HEK293 (cell line): ENCODE results near the gene TMEM127.
A peak's percentile ranks its signal among the peaks of the same experiment; 100 is the strongest.

Experiments used
- CTCF ChIA-PET: fragments of 350-600 bp; formaldehyde crosslinking; extraction: SDS; loops from one replicate; lab custom pipeline; 2021; ENCODE audit warnings: antibody characterized with exemption; lab: Yijun Ruan, JAX
- POLR2A ChIA-PET: fragments of 300-600 bp; formaldehyde crosslinking; extraction: SDS; loops from one replicate; lab custom pipeline; 2020; ENCODE audit warnings: antibody characterized with exemption, inconsistent platforms; lab: Yijun Ruan, JAX
- H3K27ac ChIP-seq: fragments of 200-500 bp; sonication (Bioruptor generic); 2 replicates; pipeline ENCODE4 v1.5.1; 2014; ENCODE audit warnings: low read depth, low read length, control low read depth, inconsistent platforms; ENCODE audit errors: extremely low read depth
- H3K36me3 ChIP-seq, 2 experiments: fragments of 200-500 bp in 1 of 2; sonication (Bioruptor generic) in 1 of 2; 1 replicate in 1 of 2; 2 replicates in 1 of 2; pipeline ENCODE4 v1.5.1; 2014 to 2017; ENCODE audit warnings: inconsistent platforms in 2 of 2, low read length in 2 of 2; ENCODE audit not compliant: control insufficient read depth in 2 of 2, insufficient read depth in 1 of 2
- H3K4me1 ChIP-seq: fragments of 200-500 bp; sonication (Bioruptor generic); 2 replicates; pipeline ENCODE4 v1.5.1; 2014; ENCODE audit warnings: mild to moderate bottlenecking, low read length, inconsistent platforms; ENCODE audit not compliant: control insufficient read depth, insufficient read depth
- H3K4me3 ChIP-seq: 2 replicates; pipeline ENCODE4 v1.5.1; 2011; ENCODE audit warnings: low read depth, mild to moderate bottlenecking, control low read depth, low read length, moderate library complexity
- H3K9me3 ChIP-seq: fragments of 200-500 bp; sonication (Bioruptor generic); 2 replicates; pipeline ENCODE4 v1.5.1; 2014; ENCODE audit warnings: low read depth, low read length, inconsistent platforms; ENCODE audit not compliant: control insufficient read depth, insufficient read depth
- BCL11B ChIP-seq: fragments of 450-650 bp; formaldehyde crosslinking; IDR thresholded peaks from 2 replicates; pipeline ENCODE4 v1.5.1; 2016; ENCODE audit warnings: low read depth, missing biosample characterization, missing genetic modification characterization
- GLI2 ChIP-seq: fragments of 450-650 bp; formaldehyde crosslinking; IDR thresholded peaks from 2 replicates; pipeline ENCODE4; 2017; ENCODE audit warnings: missing biosample characterization, missing genetic modification characterization, low read depth, borderline replicate concordance
- GLIS2 ChIP-seq: fragments of 450-650 bp; formaldehyde crosslinking; IDR thresholded peaks from 2 replicates; pipeline ENCODE4 v1.5.1; 2016; ENCODE audit warnings: missing biosample characterization, missing genetic modification characterization
- KLF10 ChIP-seq: fragments of 450-650 bp; IDR thresholded peaks from 2 replicates; pipeline ENCODE4 v1.5.1; 2018; ENCODE audit warnings: missing biosample characterization, mild to moderate bottlenecking, missing genetic modification characterization
- PRDM2 ChIP-seq: fragments of 450-650 bp; formaldehyde crosslinking; IDR thresholded peaks from 2 replicates; pipeline ENCODE4 v1.5.1; 2016; ENCODE audit warnings: missing biosample characterization, missing genetic modification characterization, borderline replicate concordance
- TCF7L2 ChIP-seq: IDR thresholded peaks from 2 replicates; pipeline ENCODE4 v1.6.1; 2011; ENCODE audit warnings: low read depth, mild to moderate bottlenecking, inconsistent platforms, low read length, moderate library complexity, borderline replicate concordance
- ZBTB20 ChIP-seq: fragments of 450-650 bp; formaldehyde crosslinking; IDR thresholded peaks from 2 replicates; pipeline ENCODE4 v1.5.1; 2016; ENCODE audit warnings: missing biosample characterization, missing genetic modification characterization
- ZBTB7A ChIP-seq: fragments of 450-650 bp; formaldehyde crosslinking; IDR thresholded peaks from 2 replicates; pipeline ENCODE4 v1.5.1; 2016; ENCODE audit warnings: low read depth, missing biosample characterization, missing genetic modification characterization
- ZFP3 ChIP-seq: fragments of 450-650 bp; formaldehyde crosslinking; IDR thresholded peaks from 2 replicates; pipeline ENCODE4 v1.5.1; 2016; ENCODE audit warnings: low read depth, missing biosample characterization, missing genetic modification characterization
- ZFP41 ChIP-seq: fragments of 450-650 bp; formaldehyde crosslinking; IDR thresholded peaks from 2 replicates; pipeline ENCODE4 v1.5.1; 2016; ENCODE audit warnings: missing biosample characterization, missing genetic modification characterization, borderline replicate concordance
- ZNF302 ChIP-seq: fragments of 450-650 bp; formaldehyde crosslinking; IDR thresholded peaks from 2 replicates; pipeline ENCODE4 v1.5.1; 2016; ENCODE audit warnings: missing biosample characterization, missing genetic modification characterization, low read depth
- ZNF366 ChIP-seq: fragments of 450-650 bp; formaldehyde crosslinking; conservative IDR thresholded peaks from 2 replicates; pipeline ENCODE4 v1.5.1; 2016; ENCODE audit warnings: missing biosample characterization, missing genetic modification characterization
- ZNF473 ChIP-seq: fragments of 450-650 bp; formaldehyde crosslinking; IDR thresholded peaks from 2 replicates; pipeline ENCODE4 v1.5.1; 2017; ENCODE audit warnings: missing biosample characterization, missing genetic modification characterization
- ZNF48 ChIP-seq: fragments of 450-650 bp; formaldehyde crosslinking; IDR thresholded peaks from 2 replicates; pipeline ENCODE4 v1.5.1; 2016; ENCODE audit warnings: missing biosample characterization, missing genetic modification characterization
- ZNF513 ChIP-seq: fragments of 450-650 bp; IDR thresholded peaks from 2 replicates; pipeline ENCODE4 v1.5.1; 2018; ENCODE audit warnings: missing biosample characterization, missing genetic modification characterization
- ZNF529 ChIP-seq: fragments of 450-650 bp; formaldehyde crosslinking; IDR thresholded peaks from 2 replicates; pipeline ENCODE4 v1.5.1; 2017; ENCODE audit warnings: missing genetic modification characterization, missing biosample characterization; ENCODE audit not compliant: insufficient replicate concordance
- ZNF580 ChIP-seq: fragments of 450-650 bp; formaldehyde crosslinking; IDR thresholded peaks from 2 replicates; pipeline ENCODE4 v1.5.1; 2016; ENCODE audit warnings: missing biosample characterization, missing genetic modification characterization
- ZNF610 ChIP-seq: fragments of 450-650 bp; formaldehyde crosslinking; IDR thresholded peaks from 2 replicates; pipeline ENCODE4 v1.5.1; 2016; ENCODE audit warnings: missing biosample characterization, missing genetic modification characterization, borderline replicate concordance
- ZNF639 ChIP-seq: fragments of 450-650 bp; formaldehyde crosslinking; IDR thresholded peaks from 2 replicates; pipeline ENCODE4 v1.5.1; 2016; ENCODE audit warnings: missing biosample characterization, missing genetic modification characterization
- ZNF645 ChIP-seq: fragments of 450-650 bp; formaldehyde crosslinking; IDR thresholded peaks from 2 replicates; pipeline ENCODE4; 2016; ENCODE audit warnings: missing biosample characterization, missing genetic modification characterization
- ZNF776 ChIP-seq: fragments of 450-650 bp; formaldehyde crosslinking; IDR thresholded peaks from 2 replicates; pipeline ENCODE4 v1.5.0; 2017; ENCODE audit warnings: missing biosample characterization, missing genetic modification characterization, borderline replicate concordance
- ZNF837 ChIP-seq: fragments of 450-650 bp; formaldehyde crosslinking; IDR thresholded peaks from 2 replicates; pipeline ENCODE4 v1.5.1; 2016; ENCODE audit warnings: missing biosample characterization, missing genetic modification characterization
- ZNF843 ChIP-seq: fragments of 450-650 bp; formaldehyde crosslinking; IDR thresholded peaks from 2 replicates; pipeline ENCODE4 v1.5.1; 2016; ENCODE audit warnings: missing biosample characterization, missing genetic modification characterization

The TMEM127 gene

GRCh38 chr2:96261328-96262003 is 4.3 kb downstream of the TMEM127 start:
- ChIA-PET POLR2A (interaction anchor here (0.9 to 4.6 kb wide), 3 partner anchors 12 to 607 kb away, joined by 3 to 23 read pairs (median 4); partner anchors contain the start of gene STARD7), CTCF (interaction anchor here (0.9 to 1.9 kb wide), 6 partner anchors 17 to 660 kb away, joined by 3 to 9 read pairs (median 4); no protein-coding TSS in a partner anchor)
- peak overlapping the region; percentile 25; the same call in 1 of the 2 replicates for H3K27ac ChIP-seq
- TF ChIP-seq GLI2 (tag by site-specific recombination), result no peak
- TF ChIP-seq ZFP41 (tag by site-specific recombination), result no peak
- no peak for TF ChIP-seq ZNF473
- no peak for TF ChIP-seq ZNF580 (tag by site-specific recombination)
- no peak for TF ChIP-seq TCF7L2
- TF ChIP-seq GLIS2 (tag by site-specific recombination), result no peak
- no peak for TF ChIP-seq ZNF645 (tag by site-specific recombination)
- no peak for TF ChIP-seq BCL11B
- TF ChIP-seq ZNF513 (tag by site-specific recombination), result no peak
- TF ChIP-seq ZBTB20, result no peak
- TF ChIP-seq ZNF302, result no peak
- no peak for TF ChIP-seq ZBTB7A
- no peak for TF ChIP-seq ZNF48 (tag by site-specific recombination)
- TF ChIP-seq ZNF843 (tag by site-specific recombination), result no peak
- no peak for TF ChIP-seq ZNF837
- H3K4me3 ChIP-seq, result no peak overlapping the region
- H3K4me1 ChIP-seq, result peaks cover 17% of the 10 kb centered on the region
- no peaks in the 10 kb centered on the region for H3K9me3 ChIP-seq
- peaks cover 0 to 48% of the 10 kb centered on the region in 2 experiments; a peak in 2 of 3 replicates for H3K36me3 ChIP-seq

- POLR2A ChIA-PET, result interaction anchor here (0.5 to 4.6 kb wide), 5 partner anchors 13 to 608 kb away, joined by 3 to 23 read pairs (median 7); partner anchors contain the start of gene STARD7
- TF ChIP-seq ZNF366 (tag by site-specific recombination) (peak; percentile 75), ZFP3 (tag by site-specific recombination) (no peak), ZNF529 (tag by site-specific recombination) (no peak), ZNF776 (tag by site-specific recombination) (no peak), ZNF639 (tag by site-specific recombination) (no peak), PRDM2 (tag by site-specific recombination) (no peak), KLF10 (no peak), ZNF610 (tag by site-specific recombination) (no peak)
Measured at GRCh38 chr2:96260387-96261260, 5.2 kb downstream of the TMEM127 start.

More at GRCh38 chr2:96260387-96261260, 5.2 kb downstream of the TMEM127 start:
- no peak overlapping the region for H3K4me3 ChIP-seq
- peak overlapping the region; percentile 25 for H3K27ac ChIP-seq
- CTCF ChIA-PET, result interaction anchor here (0.9 to 2.2 kb wide), 10 partner anchors 10 to 660 kb away, joined by 3 to 9 read pairs (median 3); partner anchors contain the start of gene STARD7
- H3K4me1 ChIP-seq, result peaks cover 17% of the 10 kb centered on the region
- peaks cover 4 to 50% of the 10 kb centered on the region in 2 experiments; a peak in 2 of 3 replicates for H3K36me3 ChIP-seq
- H3K9me3 ChIP-seq, result no peaks in the 10 kb centered on the region
